ENCODE measurements around the gene NEDD4L. TPM values are rescaled to one million over a fixed set of nuclear protein-coding genes. Genes with fewer than 3 reads are reported as not detected.

The NEDD4L gene
- polyA plus RNA-seq, 1 of the 3 experiments (the other 2 are of a cell fraction) = 13.2 TPM

DNA sequence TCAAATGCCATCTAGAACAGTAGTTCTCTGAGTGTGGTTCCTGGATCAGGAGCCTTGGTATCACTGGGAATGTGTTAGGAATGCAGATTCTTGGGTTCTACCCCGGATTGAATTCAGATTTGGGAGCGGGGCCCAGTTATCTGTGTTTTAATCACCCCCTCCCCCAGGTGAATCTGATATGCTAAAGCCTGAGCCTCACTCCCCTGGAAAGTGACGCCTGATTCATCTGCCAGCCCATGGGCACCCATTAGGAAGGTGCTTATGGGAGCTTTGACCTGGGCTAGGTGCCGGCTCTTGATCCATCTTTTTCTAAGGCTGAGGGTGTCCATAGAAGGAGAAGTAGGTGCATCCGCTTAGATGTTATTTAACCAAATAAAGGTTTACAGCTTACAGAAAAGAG, 199.4 kb downstream of the NEDD4L start:
- Histone ChIP-seq H3K36me3 (replicated peaks in 1 of 2; ENCODE audit: control insufficient read depth in 1 of 2, insufficient read depth in 2 of 2, low read length in 1 of 2) (no peaks in the 10 kb centered on the region), H2AFZ (ENCODE audit: low read depth) (no peak overlapping the region), H3K27ac (ENCODE audit: low read depth in 2 of 2, low read length in 1 of 2) (no peak overlapping the region), H4K20me1 (ENCODE audit: insufficient read depth) (no peaks in the 10 kb centered on the region), H3K4me2 (no peak overlapping the region), H3K4me3 (ENCODE audit: low read depth in 2 of 2, low read length in 1 of 2) (no peak overlapping the region), H3K9me3 (no peaks in the 10 kb centered on the region), H3F3A (replicated peaks; ENCODE audit: insufficient read depth) (no peaks in the 10 kb centered on the region), H3K4me1 (ENCODE audit: control insufficient read depth in 1 of 2, insufficient read depth in 2 of 2, low read depth in 1 of 2, low read length in 1 of 2) (peaks cover 7 to 18% of the 10 kb centered on the region in 2 experiments; a peak in 2 of 4 replicates), H3K9ac (no peak overlapping the region), H3K79me2 (ENCODE audit: insufficient read depth) (no peaks in the 10 kb centered on the region), H3K27me3 (ENCODE audit: insufficient read depth) (no peaks in the 10 kb centered on the region), H3K9me2 (no peaks in the 10 kb centered on the region)
- POLR2A ChIA-PET = no interaction called here
- CTCF ChIA-PET = interaction anchor here (0.8 to 1.7 kb wide), 3 partner anchors 15 to 63 kb away, joined by 4 to 9 read pairs (median 5); no protein-coding TSS in a partner anchor
- WGBS (ENCODE audit: low lambda C conversion rate) = 91% methylated on average over 5 of the region's 5 CpGs
- no peak for TF ChIP-seq SMC3 (IDR thresholded peaks at IDR 0.05; ENCODE audit: low read depth, low read length)
- DNase-seq = no peak

DNA sequence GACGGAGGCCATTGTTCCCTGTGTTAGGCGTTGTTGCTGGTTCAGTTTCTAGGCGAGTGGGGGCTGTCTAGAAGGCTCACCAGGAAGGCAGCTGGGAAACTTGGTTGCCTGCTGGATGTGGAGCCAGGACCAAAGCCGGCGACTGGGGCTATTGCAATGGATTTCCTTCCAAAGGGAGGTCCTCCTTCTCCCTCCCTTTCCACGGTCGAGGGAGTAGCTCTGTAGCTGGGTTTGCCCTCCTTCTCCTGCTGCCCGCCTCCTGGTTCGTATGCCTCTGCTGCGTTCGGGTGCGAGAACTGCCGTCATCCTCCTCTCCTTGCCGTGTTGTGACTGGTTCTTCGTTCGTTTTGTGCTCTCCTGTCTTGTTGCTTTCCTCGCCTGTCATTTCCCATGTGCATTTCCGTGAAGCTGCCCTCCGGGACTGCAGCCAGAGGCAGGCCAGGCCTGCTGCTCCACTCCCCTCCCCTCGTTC, 203.4 kb downstream of the NEDD4L start:
- Histone ChIP-seq H3K27ac (ENCODE audit: low read depth in 2 of 2, low read length in 1 of 2) (no peak overlapping the region), H3K27me3 (ENCODE audit: insufficient read depth) (no peaks in the 10 kb centered on the region), H3K36me3 (replicated peaks in 1 of 2; ENCODE audit: control insufficient read depth in 1 of 2, insufficient read depth in 2 of 2, low read length in 1 of 2) (no peaks in the 10 kb centered on the region), H3K9me3 (no peaks in the 10 kb centered on the region), H3K4me3 (ENCODE audit: low read depth in 2 of 2, low read length in 1 of 2) (no peak overlapping the region), H3K4me2 (no peak overlapping the region), H3K79me2 (ENCODE audit: insufficient read depth) (no peaks in the 10 kb centered on the region), H3F3A (replicated peaks; ENCODE audit: insufficient read depth) (no peaks in the 10 kb centered on the region), H2AFZ (ENCODE audit: low read depth) (no peak overlapping the region), H4K20me1 (ENCODE audit: insufficient read depth) (no peaks in the 10 kb centered on the region), H3K9me2 (no peaks in the 10 kb centered on the region), H3K9ac (no peak overlapping the region), H3K4me1 (ENCODE audit: control insufficient read depth in 1 of 2, insufficient read depth in 2 of 2, low read depth in 1 of 2, low read length in 1 of 2) (peaks cover 0 to 13% of the 10 kb centered on the region in 2 experiments; a peak in 3 of 4 replicates)
- POLR2A ChIA-PET = no interaction called here
- WGBS (ENCODE audit: low lambda C conversion rate) = 84% methylated on average over 18 of the region's 20 CpGs
- DNase-seq = no peak
- CTCF ChIA-PET = interaction anchor here (1.0 kb wide), 1 partner anchor 126 kb away, joined by 3 read pairs; no protein-coding TSS in a partner anchor
- no peak for TF ChIP-seq TCF12 (IDR thresholded peaks at IDR 0.05)
- no peak for TF ChIP-seq MEF2A (IDR thresholded peaks at IDR 0.05; ENCODE audit: borderline replicate concordance, low read depth)
- TF ChIP-seq, protein P1, sequence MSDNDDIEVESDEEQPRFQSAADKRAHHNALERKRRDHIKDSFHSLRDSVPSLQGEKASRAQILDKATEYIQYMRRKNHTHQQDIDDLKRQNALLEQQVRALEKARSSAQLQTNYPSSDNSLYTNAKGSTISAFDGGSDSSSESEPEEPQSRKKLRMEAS (IDR thresholded peaks at IDR 0.05; ENCODE audit: low read depth) = no peak
- TF ChIP-seq FOXM1 (IDR thresholded peaks at IDR 0.05; ENCODE audit: low read depth) = no peak
- TF ChIP-seq, protein P2, sequence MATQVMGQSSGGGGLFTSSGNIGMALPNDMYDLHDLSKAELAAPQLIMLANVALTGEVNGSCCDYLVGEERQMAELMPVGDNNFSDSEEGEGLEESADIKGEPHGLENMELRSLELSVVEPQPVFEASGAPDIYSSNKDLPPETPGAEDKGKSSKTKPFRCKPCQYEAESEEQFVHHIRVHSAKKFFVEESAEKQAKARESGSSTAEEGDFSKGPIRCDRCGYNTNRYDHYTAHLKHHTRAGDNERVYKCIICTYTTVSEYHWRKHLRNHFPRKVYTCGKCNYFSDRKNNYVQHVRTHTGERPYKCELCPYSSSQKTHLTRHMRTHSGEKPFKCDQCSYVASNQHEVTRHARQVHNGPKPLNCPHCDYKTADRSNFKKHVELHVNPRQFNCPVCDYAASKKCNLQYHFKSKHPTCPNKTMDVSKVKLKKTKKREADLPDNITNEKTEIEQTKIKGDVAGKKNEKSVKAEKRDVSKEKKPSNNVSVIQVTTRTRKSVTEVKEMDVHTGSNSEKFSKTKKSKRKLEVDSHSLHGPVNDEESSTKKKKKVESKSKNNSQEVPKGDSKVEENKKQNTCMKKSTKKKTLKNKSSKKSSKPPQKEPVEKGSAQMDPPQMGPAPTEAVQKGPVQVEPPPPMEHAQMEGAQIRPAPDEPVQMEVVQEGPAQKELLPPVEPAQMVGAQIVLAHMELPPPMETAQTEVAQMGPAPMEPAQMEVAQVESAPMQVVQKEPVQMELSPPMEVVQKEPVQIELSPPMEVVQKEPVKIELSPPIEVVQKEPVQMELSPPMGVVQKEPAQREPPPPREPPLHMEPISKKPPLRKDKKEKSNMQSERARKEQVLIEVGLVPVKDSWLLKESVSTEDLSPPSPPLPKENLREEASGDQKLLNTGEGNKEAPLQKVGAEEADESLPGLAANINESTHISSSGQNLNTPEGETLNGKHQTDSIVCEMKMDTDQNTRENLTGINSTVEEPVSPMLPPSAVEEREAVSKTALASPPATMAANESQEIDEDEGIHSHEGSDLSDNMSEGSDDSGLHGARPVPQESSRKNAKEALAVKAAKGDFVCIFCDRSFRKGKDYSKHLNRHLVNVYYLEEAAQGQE (IDR thresholded peaks at IDR 0.05; ENCODE audit: low read depth, low read length) = no peak
- TF ChIP-seq FOXJ3 (CRISPR knock-in tag; IDR thresholded peaks at IDR 0.05) = no peak
- no peak for TF ChIP-seq GATA2 (CRISPR knock-in tag; IDR thresholded peaks at IDR 0.05)
- TF ChIP-seq TAF1 (IDR thresholded peaks at IDR 0.05; ENCODE audit: borderline replicate concordance, low read depth, low read length) = no peak
- TF ChIP-seq GABPA (IDR thresholded peaks at IDR 0.05; ENCODE audit: low read depth) = no peak
- TF ChIP-seq, protein P3, sequence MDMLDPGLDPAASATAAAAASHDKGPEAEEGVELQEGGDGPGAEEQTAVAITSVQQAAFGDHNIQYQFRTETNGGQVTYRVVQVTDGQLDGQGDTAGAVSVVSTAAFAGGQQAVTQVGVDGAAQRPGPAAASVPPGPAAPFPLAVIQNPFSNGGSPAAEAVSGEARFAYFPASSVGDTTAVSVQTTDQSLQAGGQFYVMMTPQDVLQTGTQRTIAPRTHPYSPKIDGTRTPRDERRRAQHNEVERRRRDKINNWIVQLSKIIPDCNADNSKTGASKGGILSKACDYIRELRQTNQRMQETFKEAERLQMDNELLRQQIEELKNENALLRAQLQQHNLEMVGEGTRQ (IDR thresholded peaks at IDR 0.05; ENCODE audit: borderline replicate concordance, low read depth, low read length) = no peak
- TF ChIP-seq RXRA (IDR thresholded peaks at IDR 0.05; ENCODE audit: borderline replicate concordance, low read depth) = no peak
- no peak for TF ChIP-seq TEAD4 (IDR thresholded peaks at IDR 0.05; ENCODE audit: borderline replicate concordance, insufficient read depth)
- TF ChIP-seq RAD21 (IDR thresholded peaks at IDR 0.05; ENCODE audit: low read length) = no peak

All from SK-N-SH (cell line).